ENCODE measurements around the gene PLCH1. TPM values are rescaled to one million over a fixed set of nuclear protein-coding genes. Genes with fewer than 3 reads are reported as not detected.
A peak's percentile ranks its signal among the peaks of the same experiment; 100 is the strongest.

PLCH1 gene
- total and polyA plus RNA-seq, 2 experiments from 2014 or later = 8.1 to 25.3 TPM

GRCh38 chr3:155481089-155481488 lies 263.8 kb downstream of the PLCH1 start (continued):
- no peak for TF ChIP-seq ZNF462 (CRISPR knock-in tag; IDR thresholded peaks at IDR 0.05)

- Mint-ChIP-seq H3K9me3 (peaks cover 12% of the 10 kb centered on the region), H3K27ac (no peak overlapping the region), H3K27me3 (ENCODE audit: insufficient read depth, low read depth, poor library complexity) (peaks cover 6% of the 10 kb centered on the region), H3K4me3 (no peak overlapping the region), H3K4me1 (peaks cover 6% of the 10 kb centered on the region), H3K36me3 (ENCODE audit: low read depth) (peaks cover 34% of the 10 kb centered on the region)
- no peaks in the 10 kb centered on the region for H4K20me1 ChIP-seq (replicated peaks; ENCODE audit: insufficient read depth)
- peaks cover 10% of the 10 kb centered on the region; the same call in 1 of the 2 replicates for H3K9me2 ChIP-seq (ENCODE audit: insufficient read depth)
- no peak overlapping the region for H2AFZ ChIP-seq
- H3F3A ChIP-seq (replicated peaks; ENCODE audit: low read depth) = no peaks in the 10 kb centered on the region
- peaks cover 4% of the 10 kb centered on the region; the same call in 1 of the 2 replicates for H3K36me3 ChIP-seq (ENCODE audit: insufficient read depth)
- H3K27ac ChIP-seq (ENCODE audit: low read depth) = no peak overlapping the region
- no peak overlapping the region for H3K4me3 ChIP-seq
- DNase-seq (ENCODE audit: low spot score) (peak; percentile 45), ATAC-seq (peak; percentile 54; the same call in 2 of the 3 replicates)
- no peaks in the 10 kb centered on the region for H3K27me3 ChIP-seq (ENCODE audit: insufficient read depth)
- H3K4me1 ChIP-seq (ENCODE audit: insufficient read depth) = no peaks in the 10 kb centered on the region
- H3K4me2 ChIP-seq = no peak overlapping the region
- TF ChIP-seq ETS1 (IDR thresholded peaks at IDR 0.05) (no peak), CTCF (conservative IDR thresholded peaks at IDR 0.05; ENCODE audit: low read depth in 2 of 2) (peak; percentile 23 to 29; a peak in 2 of 4 replicates)
- H3K79me2 ChIP-seq (replicated peaks; ENCODE audit: insufficient read depth) = no peaks in the 10 kb centered on the region
Observed at GRCh38 chr3:155465664-155466063, 279.2 kb downstream of the PLCH1 start.
